ENCODE results near the gene ZNRD2. TPM values are rescaled to one million over a fixed set of nuclear protein-coding genes. Genes with fewer than 3 reads are reported as not detected.

ZNRD2 gene
- total RNA-seq, 2 experiments from 2014 or later = 54.3 to 54.7 TPM

GRCh38 chr11:65538915-65539743 lies 31.1 kb upstream of the ZNRD2 start:
- Mint-ChIP-seq H3K4me1 (ENCODE audit: low read depth) (peaks cover 14% of the 10 kb centered on the region), H3K27ac (no peak overlapping the region), H3K4me3 (no peak overlapping the region), H3K36me3 (ENCODE audit: low read depth) (peaks cover 9% of the 10 kb centered on the region), H3K9me3 (no peaks in the 10 kb centered on the region), H3K27me3 (no peaks in the 10 kb centered on the region)
- no peak for DNase-seq
- CTCF ChIA-PET = interaction anchor here (1.2 to 3.3 kb wide), 15 partner anchors 9 to 173 kb away, joined by 4 to 59 read pairs (median 10); partner anchors contain the start of genes FAM89B, KAT5, KCNK7 and LTBP3
- no peak for ATAC-seq
- POLR2A ChIA-PET = interaction anchor here (0.6 to 4.4 kb wide), 17 partner anchors 8 to 76 kb away, joined by 3 to 26 read pairs (median 5); partner anchors contain the start of genes EHBP1L1, FAM89B, KCNK7 and SCYL1
- intact Hi-C loops (cut with micrococcal nuclease) = no loop called here
- TF ChIP-seq CTCF (IDR thresholded peaks at IDR 0.05) = no peak

GRCh38 chr11:65539744-65540289 lies 30.5 kb upstream of the ZNRD2 start:
- Mint-ChIP-seq H3K9me3 (no peaks in the 10 kb centered on the region), H3K4me1 (ENCODE audit: low read depth) (peaks cover 17% of the 10 kb centered on the region), H3K36me3 (ENCODE audit: low read depth) (peaks cover 4% of the 10 kb centered on the region), H3K4me3 (peak overlapping the region; percentile 76), H3K27me3 (no peaks in the 10 kb centered on the region), H3K27ac (peak overlapping the region; percentile 86)
- intact Hi-C loops (cut with micrococcal nuclease) = loop anchor here (5.0 kb wide), 1 partner anchor 37 kb away; the partner anchor contains the start of gene EHBP1L1
- peak; percentile 54 for TF ChIP-seq CTCF (IDR thresholded peaks at IDR 0.05)
- POLR2A ChIA-PET = interaction anchor here (0.6 to 4.4 kb wide), 20 partner anchors 9 to 155 kb away, joined by 3 to 26 read pairs (median 6); partner anchors contain the start of genes EHBP1L1, FAM89B, KCNK7 and MALAT1
- CTCF ChIA-PET = interaction anchor here (0.6 to 3.4 kb wide), 29 partner anchors 9 to 206 kb away, joined by 3 to 59 read pairs (median 6); partner anchors contain the start of genes DPF2, EHBP1L1, FAM89B and KAT5
- ATAC-seq = peak; percentile 70
- DNase-seq = no peak

GRCh38 chr11:65540290-65541092 lies 29.8 kb upstream of the ZNRD2 start:
- ChIA-PET CTCF (interaction anchor here (0.6 to 3.4 kb wide), 35 partner anchors 9 to 207 kb away, joined by 3 to 59 read pairs (median 4); partner anchors contain the start of genes DPF2, EHBP1L1, FAM89B and KAT5), POLR2A (interaction anchor here (0.6 to 4.4 kb wide), 23 partner anchors 10 to 155 kb away, joined by 3 to 26 read pairs (median 4); partner anchors contain the start of genes EHBP1L1, FAM89B, MALAT1 and NEAT1)
- ATAC-seq (peak; percentile 93), DNase-seq (peak; percentile 92)
- Mint-ChIP-seq H3K36me3 (ENCODE audit: low read depth) (peaks cover 4% of the 10 kb centered on the region), H3K4me1 (ENCODE audit: low read depth) (peaks cover 22% of the 10 kb centered on the region), H3K27ac (peak overlapping the region; percentile 86), H3K27me3 (no peaks in the 10 kb centered on the region), H3K9me3 (no peaks in the 10 kb centered on the region), H3K4me3 (peak overlapping the region; percentile 76)
- intact Hi-C loops (cut with micrococcal nuclease) = loop anchor here (5.0 kb wide), 1 partner anchor 37 kb away; the partner anchor contains the start of gene EHBP1L1
- peak; percentile 75 for TF ChIP-seq CTCF (IDR thresholded peaks at IDR 0.05)

GRCh38 chr11:65541093-65541982 lies 28.9 kb upstream of the ZNRD2 start:
- Mint-ChIP-seq H3K36me3 (ENCODE audit: low read depth) (peaks cover 4% of the 10 kb centered on the region), H3K9me3 (no peaks in the 10 kb centered on the region), H3K4me1 (ENCODE audit: low read depth) (peaks cover 29% of the 10 kb centered on the region), H3K27me3 (no peaks in the 10 kb centered on the region), H3K4me3 (peak overlapping the region; percentile 76), H3K27ac (peak overlapping the region; percentile 86)
- no peak for ATAC-seq
- TF ChIP-seq CTCF (IDR thresholded peaks at IDR 0.05) = no peak
- CTCF ChIA-PET = interaction anchor here (0.7 to 3.4 kb wide), 26 partner anchors 8 to 208 kb away, joined by 3 to 59 read pairs (median 6); partner anchors contain the start of genes DPF2, EHBP1L1, FAM89B and MAP3K11
- intact Hi-C loops (cut with micrococcal nuclease) = loop anchor here (5.0 kb wide), 1 partner anchor 36 kb away; the partner anchor contains the start of gene EHBP1L1
- POLR2A ChIA-PET = interaction anchor here (0.7 to 4.4 kb wide), 21 partner anchors 10 to 120 kb away, joined by 3 to 26 read pairs (median 6); partner anchors contain the start of genes EHBP1L1, FAM89B, MALAT1 and NEAT1
- DNase-seq = no peak

Measured in activated CD8-positive, alpha-beta T cell treated with anti-CD3 and anti-CD28 coated beads for 36 hours (primary cell).